Transverse colon (tissue), 4 donors: Measurements from ENCODE around the gene RABL6. TPM values are rescaled to one million over a fixed set of nuclear protein-coding genes. Genes with fewer than 3 reads are reported as not detected.

Source experiments
- DNase-seq: peaks from one replicate; pipeline ENCODE4 v3.0.0-alpha.2; 2019
- H3K27ac ChIP-seq, 4 donors: fragments of 200-600 bp; sonication (generic); 2 replicates each; pipeline ENCODE4 v1.5.1; 2016 to 2018; ENCODE audit warnings: inconsistent platforms in 4 of 4
- H3K27me3 ChIP-seq: fragments of 200-600 bp; sonication (generic); 2 replicates; pipeline ENCODE4 v1.5.1; 2017; ENCODE audit warnings: inconsistent platforms
- H3K36me3 ChIP-seq, 4 donors: fragments of 200-600 bp; sonication (generic); 2 replicates each; pipeline ENCODE4 v1.5.1; 2017 to 2019; ENCODE audit warnings: inconsistent platforms in 4 of 4
- H3K4me1 ChIP-seq, 4 donors: fragments of 200-600 bp; sonication (generic); 2 replicates each; pipeline ENCODE4 v1.5.1; 2017 to 2020; ENCODE audit warnings: inconsistent platforms in 4 of 4
- H3K4me3 ChIP-seq, 4 donors: fragments of 200-600 bp; sonication (generic); 1 replicate in 1 of 4; 2 replicates in 3 of 4; pipeline versions ENCODE4 v1.5.1 to v1.6.1; 2017 to 2019; ENCODE audit warnings: inconsistent platforms in 4 of 4
- H3K9me3 ChIP-seq, 2 donors: fragments of 200-600 bp; sonication (generic); 2 replicates each; pipeline ENCODE4 v1.5.1; 2017 to 2019; ENCODE audit warnings: inconsistent platforms in 2 of 2
- CTCF ChIP-seq, 5 experiments: fragments of 200-600 bp in 3 of 5; fragments of 450-650 bp in 2 of 5; sonication (generic) in 3 of 5; IDR thresholded peaks; 1 replicate in 2 of 5; 2 replicates in 3 of 5; pipeline ENCODE4 v1.5.1; 2016 to 2017; ENCODE audit warnings: antibody characterized with exemption in 5 of 5, inconsistent platforms in 3 of 5, mild to moderate bottlenecking in 2 of 5, moderate library complexity in 1 of 5
- EP300 ChIP-seq: sonication (generic); formaldehyde crosslinking; IDR thresholded peaks from one replicate; pipeline ENCODE4 v1.6.1; 2017; ENCODE audit warnings: antibody characterized with exemption, low read depth
- POLR2A ChIP-seq: fragments of 450-650 bp; IDR thresholded peaks from one replicate; pipeline ENCODE4 v1.6.1; 2016; ENCODE audit warnings: antibody characterized with exemption, mild to moderate bottlenecking, moderate library complexity
- POLR2AphosphoS5 ChIP-seq, 3 donors: sonication (generic); formaldehyde crosslinking; IDR thresholded peaks; one replicate each; pipeline ENCODE4 v1.6.1; 2016; ENCODE audit warnings: antibody characterized with exemption in 3 of 3
- WGBS, 2 donors: methylation state at CpG; one replicate each; pipeline ENCODE4 v1.1.5; 2018; ENCODE audit warnings: low coverage in 1 of 2; 5-methylcytosine and 5-hydroxymethylcytosine counted together
- in situ Hi-C, 4 donors: fragments of 200-750 bp; cut with MboI; loops; one replicate each; pipeline versions ENCODE4 v1.15.0 to v1.15.1; 2017; ENCODE audit warnings: low sequenced_read_pairs in 3 of 4, low pct_ligation_motif_present in 1 of 4, low pct_unique_long_range_greater_than_20kb in 1 of 4
- intact Hi-C: fragments of 100-400 bp; cut with DNase I; formaldehyde crosslinking; loops from one replicate; pipeline ENCODE4 v1.15.1; 2023; ENCODE audit warnings: low total_unique reads
- total RNA-seq, 4 donors: library from RNA; depleted of rRNA; stranded (reverse); fragments of >200 nt; gene quantifications; one replicate each; pipeline ENCODE4 v1.1.0, GENCODE V29; 2016

RABL6 gene
- total RNA-seq, 4 donors from 2014 or later: 71.3 to 227 (median 160) TPM

- Histone ChIP-seq H3K9me3 (no peaks in the 10 kb centered on the region), H3K4me1 (peaks cover 23 to 42% (median 32%) of the 10 kb centered on the region in 4 donors), H3K27me3 (peaks cover 9% of the 10 kb centered on the region), H3K36me3 (no peaks in the 10 kb centered on the region), H3K27ac (peak overlapping the region; percentile 91 to 98 (median 94)), H3K4me3 (peak overlapping the region; percentile 34 to 99 (median 94))
- no peak for TF ChIP-seq EP300
- TF ChIP-seq POLR2A: no peak
- TF ChIP-seq CTCF (IDR thresholded peaks at IDR 0.05): no peak
- TF ChIP-seq POLR2AphosphoS5 (IDR thresholded peaks at IDR 0.05): no peak
- intact Hi-C loops: no loop called here
- in situ Hi-C loops: no loop called here
- DNase-seq: peak; percentile 4
- WGBS, 2 donors: 57% methylated on average over 25 of the region's 25 CpGs; no CpG with 5 or more reads in 1 of the 2 donors
Observed at GRCh38 chr9:136806631-136807201, 1.0 kb upstream of the RABL6 start.

- Histone ChIP-seq H3K27ac (peak overlapping the region; percentile 91 to 98 (median 94)), H3K4me3 (peak overlapping the region; percentile 91 to 99 (median 95)), H3K9me3 (no peaks in the 10 kb centered on the region), H3K36me3 (peaks cover 0 to 7% (median 2%) of the 10 kb centered on the region in 4 donors), H3K4me1 (peaks cover 23 to 41% (median 31%) of the 10 kb centered on the region in 4 donors), H3K27me3 (no peaks in the 10 kb centered on the region)
- intact Hi-C loops (no loop called here), in situ Hi-C loops (no loop called here)
- peak; percentile 35 for DNase-seq
- WGBS, 2 donors: 0% methylated on average over 48 of the region's 93 CpGs; no CpG with 5 or more reads in 1 of the 2 donors
- TF ChIP-seq POLR2A (no peak), POLR2AphosphoS5 (IDR thresholded peaks at IDR 0.05) (no peak)
Observed at GRCh38 chr9:136808075-136808805, 492 bp downstream of the RABL6 start.

- peaks cover 0 to 7% (median 2%) of the 10 kb centered on the region in 4 donors for H3K36me3 ChIP-seq
- in situ Hi-C loops (no loop called here), intact Hi-C loops (no loop called here)
- WGBS, 2 donors: 4 to 8% methylated on average over 14 of the region's 14 CpGs
- TF ChIP-seq POLR2AphosphoS5 (IDR thresholded peaks at IDR 0.05): no peak
- TF ChIP-seq CTCF (IDR thresholded peaks at IDR 0.05): no peak
- TF ChIP-seq POLR2A: no peak
- no peak for TF ChIP-seq EP300
- H3K9me3 ChIP-seq: no peaks in the 10 kb centered on the region
- H3K4me1 ChIP-seq: peaks cover 23 to 41% (median 31%) of the 10 kb centered on the region in 4 donors
- peak overlapping the region; percentile 91 to 99 (median 95) for H3K4me3 ChIP-seq
- no peak for DNase-seq
- H3K27me3 ChIP-seq: no peaks in the 10 kb centered on the region
- peak overlapping the region; percentile 91 to 98 (median 94) for H3K27ac ChIP-seq
Observed at GRCh38 chr9:136808806-136809158, 1.0 kb downstream of the RABL6 start.

GRCh38 chr9:136814725-136815421 lies 7.1 kb downstream of the RABL6 start:
- peaks cover 2 to 14% (median 4%) of the 10 kb centered on the region in 4 donors for H3K4me1 ChIP-seq
- intact Hi-C loops: no loop called here
- no peak overlapping the region for H3K4me3 ChIP-seq
- no peaks in the 10 kb centered on the region for H3K9me3 ChIP-seq
- in situ Hi-C loops: no loop called here
- DNase-seq: no peak
- WGBS, 2 donors: 75 to 86% methylated on average over 6 to 13 of the region's 13 CpGs
- H3K27me3 ChIP-seq: no peaks in the 10 kb centered on the region
- no peak overlapping the region for H3K27ac ChIP-seq
- peaks cover 0 to 13% (median 2%) of the 10 kb centered on the region in 4 donors for H3K36me3 ChIP-seq
- no peak for TF ChIP-seq EP300
- no peak for TF ChIP-seq POLR2AphosphoS5 (IDR thresholded peaks at IDR 0.05)
- no peak for TF ChIP-seq CTCF (IDR thresholded peaks at IDR 0.05)
- no peak for TF ChIP-seq POLR2A
